ENCODE measurements around the gene STIM1.
"Not testable (repeated sequence)": the region's sequence is repeated elsewhere in the genome, so short reads cannot be mapped to it uniquely, and the experiment has no call there.

Gene STIM1

DNA sequence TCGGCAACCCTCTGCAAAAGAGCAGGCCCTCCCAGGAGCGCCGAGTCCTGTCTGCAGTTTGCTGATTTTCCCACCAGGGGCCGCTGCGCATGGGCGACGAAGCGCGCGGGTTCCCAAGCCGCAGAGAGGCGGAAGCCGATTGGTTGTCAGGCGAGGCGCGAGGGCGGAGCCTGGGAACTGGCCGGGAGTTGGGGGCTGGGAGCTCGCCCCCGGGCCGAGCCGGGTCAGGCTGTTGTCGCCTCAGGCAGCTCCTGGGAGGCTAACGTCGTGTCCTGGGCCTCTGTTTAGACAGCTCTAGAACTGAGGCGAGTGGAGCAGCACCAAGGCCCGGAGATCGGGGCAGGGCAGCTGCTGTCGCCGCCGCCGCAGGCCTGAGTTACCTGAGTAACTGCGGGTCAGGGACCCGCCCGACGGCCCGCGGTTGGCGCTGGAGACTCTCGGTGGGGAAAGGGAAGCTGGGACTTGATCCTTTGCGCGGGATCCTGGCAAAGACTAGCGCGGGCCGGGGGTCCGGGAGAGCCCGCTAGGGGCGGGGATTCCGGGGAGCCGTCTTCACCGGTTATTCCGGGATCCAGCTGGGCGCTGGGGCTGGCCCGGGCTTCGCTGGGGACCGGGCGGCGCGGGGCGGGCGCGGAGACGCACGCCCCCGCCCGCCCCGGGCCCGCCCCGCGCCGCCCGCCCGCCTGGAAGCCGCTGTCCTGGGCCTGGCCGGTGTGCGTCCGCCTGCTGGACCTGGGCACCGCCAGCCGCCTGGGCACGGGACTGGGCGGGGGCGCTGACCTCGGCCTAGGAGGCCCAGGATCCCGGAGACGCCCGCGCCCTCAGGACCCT is at the start of gene STIM1:
Gene STIM1, plus strand, starts transcription at position 688 of the 831 bp plus-strand sequence. CDS start 607 bp downstream, outside the sequence.
- DNase-seq (ENCODE audit: extremely low read depth, low read depth): peak; percentile 85
- peak; percentile 91 for TF ChIP-seq CTCF (IDR thresholded peaks at IDR 0.05; ENCODE audit: low read depth, low read length)

DNA sequence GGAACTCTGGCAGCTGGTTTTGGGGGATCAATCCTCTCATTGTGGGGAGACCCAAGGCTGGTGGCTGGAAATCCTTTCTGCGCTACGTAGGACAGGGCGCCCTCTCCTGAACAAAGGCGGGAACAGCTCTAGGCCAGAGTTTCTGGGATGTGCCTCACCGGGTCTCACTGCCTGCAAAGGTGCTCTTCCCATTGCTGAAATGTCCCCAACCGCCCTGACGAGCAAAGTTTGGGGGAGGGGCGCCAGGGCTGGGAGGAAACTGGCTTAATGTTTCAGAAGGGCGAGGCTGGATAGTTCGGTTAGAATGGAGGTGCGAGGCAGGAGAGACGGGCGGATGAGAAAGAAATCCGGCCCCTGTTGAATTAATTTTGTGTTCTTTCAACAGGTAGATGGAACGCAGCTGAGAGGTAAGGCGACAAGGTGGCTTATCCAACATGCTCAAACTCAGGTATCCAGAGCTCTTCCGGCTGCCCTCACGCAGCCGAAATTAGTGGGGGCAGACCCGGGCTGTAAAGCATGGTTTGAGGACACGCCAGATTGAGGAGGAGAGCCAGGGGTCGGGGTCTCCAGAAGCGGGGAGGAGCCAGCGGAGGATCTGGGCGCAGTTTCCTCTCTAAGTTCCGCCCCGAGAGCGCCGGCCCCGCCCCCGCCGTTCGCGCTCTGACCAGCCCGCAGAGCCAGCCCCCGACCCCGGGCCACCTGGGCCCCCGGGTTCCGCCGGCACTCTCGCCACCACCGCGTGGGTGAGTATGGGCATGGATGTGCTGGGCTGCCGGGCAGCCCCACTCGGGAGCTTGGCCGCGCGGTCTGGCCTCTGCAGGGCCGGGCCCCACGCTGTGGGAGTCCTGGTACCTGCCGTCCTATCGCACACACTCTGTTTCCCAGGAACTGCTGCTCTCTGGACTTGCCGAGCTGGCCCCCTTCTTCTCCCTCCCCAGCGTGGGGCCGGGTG is 47.3 kb upstream of the STIM1 start, which contains the start of gene PGAP2:
Gene PGAP2, plus strand, starts transcription at position 652 of the 952 bp plus-strand sequence. CDS start 2,700 bp downstream, outside the sequence.
- no peak for DNase-seq (ENCODE audit: extremely low read depth, low read depth)
- peak; percentile 81 for TF ChIP-seq CTCF (IDR thresholded peaks at IDR 0.05; ENCODE audit: low read depth, low read length)

DNA sequence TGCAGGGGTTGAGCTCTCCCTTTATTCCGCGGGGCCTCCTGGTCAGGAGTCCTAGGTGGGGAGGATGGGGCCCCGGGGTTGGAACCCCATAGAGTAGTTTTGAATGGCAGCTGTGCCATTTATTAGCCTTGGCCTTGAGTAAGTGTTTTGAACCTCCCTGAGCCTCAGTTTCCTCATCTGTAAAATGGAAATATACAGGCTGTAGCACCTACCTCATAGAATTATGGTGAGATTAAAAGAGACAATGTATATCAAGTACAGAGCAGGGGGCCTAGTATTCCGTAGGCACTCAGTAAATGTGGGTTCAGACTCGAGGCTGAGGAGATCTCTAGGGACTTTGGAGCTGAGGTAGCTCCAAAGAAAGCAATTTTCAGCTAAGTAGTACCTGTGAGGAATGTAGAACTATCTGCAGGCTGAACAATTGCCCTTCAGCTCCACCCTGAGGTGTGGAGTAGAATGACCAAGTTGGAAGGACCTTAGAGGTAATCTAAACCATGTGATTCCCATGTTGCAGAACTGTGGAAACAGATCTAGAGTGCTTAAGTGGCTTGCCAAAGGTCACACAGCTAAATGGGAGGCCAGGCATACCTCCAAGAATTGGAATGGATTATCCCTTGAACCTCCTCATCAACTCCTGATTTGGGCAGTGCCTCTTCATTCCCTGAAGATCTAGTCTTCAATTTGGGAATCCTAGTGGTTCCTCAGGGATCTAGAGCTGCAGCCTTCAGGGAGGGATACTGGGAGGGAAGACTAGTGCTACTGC is 46.4 kb upstream of the STIM1 start:
- DNase-seq (ENCODE audit: extremely low read depth, low read depth): peak; percentile 29
- TF ChIP-seq CTCF (IDR thresholded peaks at IDR 0.05; ENCODE audit: low read depth, low read length): peak; percentile 25

GRCh38 chr11:3809624-3809928 is 45.9 kb upstream of the STIM1 start:
- TF ChIP-seq CTCF (IDR thresholded peaks at IDR 0.05; ENCODE audit: low read depth, low read length): no peak
- DNase-seq (ENCODE audit: extremely low read depth, low read depth): no peak

GRCh38 chr11:3810446-3810845 is 45.0 kb upstream of the STIM1 start:
- no peak for TF ChIP-seq CTCF (IDR thresholded peaks at IDR 0.05; ENCODE audit: low read depth, low read length)
- no peak for DNase-seq (ENCODE audit: extremely low read depth, low read depth)

- no peak for DNase-seq (ENCODE audit: extremely low read depth, low read depth)
- TF ChIP-seq CTCF (IDR thresholded peaks at IDR 0.05; ENCODE audit: low read depth, low read length): no peak
Measured at GRCh38 chr11:3810951-3811350, 44.5 kb upstream of the STIM1 start.

DNA sequence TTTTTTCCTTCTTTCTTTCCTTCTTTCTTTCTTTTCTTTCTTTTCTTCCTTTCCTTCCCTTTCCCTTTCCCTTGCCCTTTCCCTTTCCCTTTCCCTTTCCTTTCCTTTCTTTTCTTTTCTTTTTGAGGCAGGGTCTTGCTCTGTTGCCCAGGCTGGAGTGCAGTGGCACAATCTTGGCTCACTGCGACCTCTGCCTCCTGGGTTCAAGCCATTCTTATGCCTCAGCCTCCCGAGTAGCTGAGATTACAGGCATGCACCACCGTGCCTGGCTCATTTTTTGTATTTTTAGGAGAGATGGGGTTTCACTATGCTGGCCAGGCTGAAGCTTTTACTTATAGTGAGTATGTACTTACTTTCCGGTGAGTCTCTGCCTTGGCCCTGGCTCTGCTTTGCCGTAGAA is 40.6 kb upstream of the STIM1 start:
- not testable (repeated sequence) for DNase-seq (ENCODE audit: extremely low read depth, low read depth)

Data from AG09319 (cell line).